K562 treated with DMSO at 1 percent for 12 hours (cell line): ENCODE results near the gene STK4. TPM values are rescaled to one million over a fixed set of nuclear protein-coding genes. Genes with fewer than 3 reads are reported as not detected.

Source experiments
- total RNA-seq: library from RNA; unstranded; fragments of 300-600 nt; gene quantifications from 2 replicates; pipeline ENCODE4 v1.2.3, GENCODE V29; 2022; ENCODE audit not compliant: insufficient read depth

Gene STK4
- total RNA-seq: 6.6 and 25.0 TPM in 2 replicates

GRCh38 chr20:44966030-44966961, at the start of gene STK4:
TSS of gene STK4 (plus strand) at chr20:44966512. CDS start at chr20:44966569, 57 bp downstream.

DNA sequence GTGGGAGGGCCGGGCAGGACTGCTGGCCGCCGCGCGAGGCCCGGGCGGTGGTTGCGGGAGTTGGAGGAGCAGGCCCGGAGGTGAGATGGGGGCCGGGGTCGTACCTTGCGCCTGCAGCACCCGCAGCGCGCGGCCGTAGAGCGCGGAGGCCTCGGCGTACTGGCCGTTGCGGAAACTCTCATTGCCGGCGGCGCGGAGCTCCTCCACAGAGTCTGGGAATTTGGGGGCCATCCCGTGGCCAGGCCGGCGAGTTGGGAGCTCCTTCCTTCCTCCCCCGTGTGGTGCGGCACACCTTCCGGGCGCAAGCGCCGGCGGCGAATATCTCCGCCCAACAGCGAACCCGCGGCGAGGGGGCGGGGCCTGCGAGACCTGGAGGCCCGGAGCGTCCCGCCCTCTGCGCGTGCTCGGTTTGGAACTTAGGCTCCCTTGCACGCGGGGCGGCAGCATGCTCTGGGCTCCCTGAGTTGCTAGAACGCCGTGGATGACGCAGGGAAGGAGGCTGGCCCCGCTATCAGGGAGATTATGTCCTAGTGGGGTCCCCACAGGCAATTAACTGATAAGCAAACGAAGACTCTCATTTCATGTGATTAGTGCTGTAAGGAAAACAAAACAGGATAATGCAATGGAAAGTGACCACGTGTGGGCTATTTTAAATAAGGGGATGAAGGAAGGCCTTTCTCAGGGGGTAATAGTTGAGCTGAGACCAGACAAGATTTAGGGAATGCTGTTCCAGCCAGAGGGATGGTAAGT, 6.0 kb upstream of the STK4 start, which contains the start of gene TOMM34:
TSS of gene TOMM34 (minus strand) at position 295 of the 750 bp plus-strand sequence. CDS start at position 231, 64 bp downstream.

GRCh38 chr20:45100563-45101245, 134.4 kb downstream of the STK4 start, which contains the start of gene KCNS1:
TSS of gene KCNS1 (minus strand) at chr20:45101127. CDS start at chr20:45099236, 1,891 bp downstream.

GRCh38 chr20:45114465-45115385, 148.4 kb downstream of the STK4 start, which contains the start of gene WFDC5:
TSS of gene WFDC5 (minus strand) at chr20:45115174. CDS start at chr20:45115083, 91 bp downstream.

DNA sequence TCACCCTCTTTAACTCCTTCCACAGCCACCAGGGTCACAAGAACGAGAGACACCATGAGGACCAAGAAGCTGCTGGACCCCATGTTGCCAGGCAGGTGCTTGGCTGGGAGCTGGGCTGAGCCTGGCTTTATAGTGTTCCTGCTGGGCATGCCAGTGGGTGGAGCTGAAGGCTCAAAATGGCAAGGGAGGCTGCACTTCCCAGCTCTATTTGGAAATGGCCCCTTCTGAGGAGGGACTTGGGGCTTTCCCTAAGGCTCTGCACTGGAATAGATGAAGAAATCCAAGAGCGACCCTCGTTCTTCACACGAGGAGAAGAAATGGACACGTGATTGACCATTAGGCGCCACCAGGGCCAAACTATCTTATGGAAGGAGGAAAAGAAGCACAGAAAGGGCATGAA, 158.1 kb downstream of the STK4 start, which contains the start of gene WFDC12:
TSS of gene WFDC12 (minus strand) at position 101 of the 400 bp plus-strand sequence. CDS start at position 83, 18 bp downstream.

Other genes starting within 250 kb of the STK4 start
- 0.31 TPM in 1 of 2 replicates, not detected in the other for gene KCNK15, start 220.6 kb upstream of the STK4 start, total RNA-seq
- not detected in 2 replicates for gene RIMS4, start 156.0 kb upstream of the STK4 start, total RNA-seq
- gene YWHAB, start 80.8 kb upstream of the STK4 start, total RNA-seq: 76.6 and 119 TPM in 2 replicates
- gene PABPC1L, start 56.5 kb upstream of the STK4 start, total RNA-seq: 29.2 and 87.0 TPM in 2 replicates
- 35.7 and 50.1 TPM in 2 replicates for gene TOMM34, start 6.1 kb upstream of the STK4 start, total RNA-seq
- gene KCNS1, start 134.6 kb downstream of the STK4 start, total RNA-seq: not detected in 2 replicates
- gene WFDC5, start 148.7 kb downstream of the STK4 start, total RNA-seq: not detected in 2 replicates
- not detected in 2 replicates for gene WFDC12, start 158.0 kb downstream of the STK4 start, total RNA-seq
- not detected in 2 replicates for gene PI3, start 208.4 kb downstream of the STK4 start, total RNA-seq
- gene SEMG1, start 240.5 kb downstream of the STK4 start, total RNA-seq: not detected in 2 replicates